22Rv1 (cell line): ENCODE results near the gene CAMK1D.

Source experiments
- ZFX ChIP-seq: fragments of 450-650 bp; IDR thresholded peaks from 2 replicates; pipeline ENCODE4 v1.6.1; 2017; ENCODE audit warnings: antibody characterized with exemption, borderline replicate concordance
- TF ChIP-seq, protein P1 (sequence below): fragments of 450-650 bp; IDR thresholded peaks from 2 replicates; pipeline ENCODE4 v1.5.1; 2017; ENCODE audit warnings: mild to moderate bottlenecking

DNA sequence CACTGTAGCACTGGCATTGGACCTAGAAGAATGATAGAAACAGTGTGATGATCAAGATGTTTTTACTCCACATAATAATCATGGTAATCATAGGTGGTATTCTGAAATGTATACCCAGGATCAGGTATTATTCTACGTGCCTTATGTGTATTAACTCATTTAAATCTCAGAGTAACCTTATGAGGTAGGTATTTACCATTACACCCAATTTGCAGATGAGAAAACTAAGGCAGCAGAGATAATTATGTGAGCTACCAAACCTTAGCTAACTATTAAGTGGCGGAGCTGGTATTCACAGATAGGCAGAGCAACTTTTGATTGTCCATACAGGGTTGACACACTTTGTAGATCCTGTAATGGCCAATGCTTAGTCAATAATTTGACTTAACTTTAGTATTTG lies 2.5 kb downstream of the CAMK1D start:
- TF ChIP-seq, protein P1, sequence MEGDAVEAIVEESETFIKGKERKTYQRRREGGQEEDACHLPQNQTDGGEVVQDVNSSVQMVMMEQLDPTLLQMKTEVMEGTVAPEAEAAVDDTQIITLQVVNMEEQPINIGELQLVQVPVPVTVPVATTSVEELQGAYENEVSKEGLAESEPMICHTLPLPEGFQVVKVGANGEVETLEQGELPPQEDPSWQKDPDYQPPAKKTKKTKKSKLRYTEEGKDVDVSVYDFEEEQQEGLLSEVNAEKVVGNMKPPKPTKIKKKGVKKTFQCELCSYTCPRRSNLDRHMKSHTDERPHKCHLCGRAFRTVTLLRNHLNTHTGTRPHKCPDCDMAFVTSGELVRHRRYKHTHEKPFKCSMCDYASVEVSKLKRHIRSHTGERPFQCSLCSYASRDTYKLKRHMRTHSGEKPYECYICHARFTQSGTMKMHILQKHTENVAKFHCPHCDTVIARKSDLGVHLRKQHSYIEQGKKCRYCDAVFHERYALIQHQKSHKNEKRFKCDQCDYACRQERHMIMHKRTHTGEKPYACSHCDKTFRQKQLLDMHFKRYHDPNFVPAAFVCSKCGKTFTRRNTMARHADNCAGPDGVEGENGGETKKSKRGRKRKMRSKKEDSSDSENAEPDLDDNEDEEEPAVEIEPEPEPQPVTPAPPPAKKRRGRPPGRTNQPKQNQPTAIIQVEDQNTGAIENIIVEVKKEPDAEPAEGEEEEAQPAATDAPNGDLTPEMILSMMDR: no peak
- no peak for TF ChIP-seq ZFX
